Stimulated activated CD8-positive, alpha-beta memory T cell treated with anti-CD3 and anti-CD28 coated beads, Interleukin-4, amount 100 ng/mL, for 48 hours (primary cell): Measurements from ENCODE around the gene RRAGD.

Source experiments
- DNase-seq: peaks from one replicate; pipeline ENCODE4 v3.0.0-alpha.2; 2020

Gene RRAGD

DNA sequence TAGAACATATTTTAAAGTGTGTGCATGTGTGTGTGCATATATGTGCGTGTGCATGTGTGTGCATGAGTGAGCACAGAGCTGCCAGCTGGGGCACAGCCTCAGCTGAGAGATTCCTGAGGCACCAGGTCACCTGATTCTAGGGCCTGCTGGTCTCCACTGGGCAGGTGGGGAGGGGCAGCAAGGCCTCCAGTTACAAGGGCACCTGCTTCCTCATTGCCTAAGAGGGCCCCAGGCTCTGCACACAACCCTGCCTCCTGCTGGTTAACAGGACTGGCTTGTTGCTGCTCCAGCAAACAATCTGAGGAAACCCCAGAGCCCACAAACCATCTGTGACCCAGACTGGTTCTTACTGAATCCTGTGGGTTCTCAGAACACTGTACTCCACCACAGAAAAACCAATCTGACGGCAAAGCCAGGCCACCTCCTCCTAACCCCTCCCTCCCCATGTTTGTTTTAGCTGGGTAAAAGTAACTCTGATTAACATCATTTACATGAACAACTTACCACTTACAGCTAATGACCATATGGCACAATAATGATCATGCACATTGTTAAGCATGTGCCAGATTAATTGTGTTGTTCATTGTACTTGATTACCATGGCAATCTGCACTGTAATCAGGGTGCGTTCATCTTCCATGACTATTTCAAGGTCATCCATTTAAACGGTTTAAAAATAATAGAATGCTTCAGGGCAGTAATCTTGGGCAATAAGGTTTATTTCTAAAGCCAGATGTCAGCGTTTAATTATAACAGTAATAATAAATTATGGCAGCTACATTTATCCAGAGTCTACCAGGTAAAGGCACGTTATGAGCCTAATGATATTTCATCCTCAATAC lies 36.4 kb downstream of the RRAGD start:
- DNase-seq, result peak; percentile 67

DNA sequence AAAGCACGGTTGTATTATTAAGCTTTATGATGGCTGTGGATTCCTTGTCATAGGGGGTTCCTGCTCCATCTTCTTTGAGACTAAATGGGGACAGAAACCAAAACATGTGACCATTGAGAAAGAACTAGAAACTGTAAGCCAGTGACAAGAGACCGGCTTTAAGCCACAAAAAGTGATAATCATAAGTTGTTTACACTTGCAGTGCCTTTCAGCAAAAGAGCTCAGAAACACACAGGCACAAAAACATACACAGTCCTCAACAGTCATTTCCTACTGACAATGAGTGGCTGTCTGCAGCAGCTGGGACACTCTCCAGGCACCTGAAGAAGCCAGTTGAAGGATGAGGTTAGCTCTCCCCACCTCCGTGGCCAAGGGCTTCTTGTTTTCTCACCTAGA lies 39.6 kb downstream of the RRAGD start:
- DNase-seq, result no peak

DNA sequence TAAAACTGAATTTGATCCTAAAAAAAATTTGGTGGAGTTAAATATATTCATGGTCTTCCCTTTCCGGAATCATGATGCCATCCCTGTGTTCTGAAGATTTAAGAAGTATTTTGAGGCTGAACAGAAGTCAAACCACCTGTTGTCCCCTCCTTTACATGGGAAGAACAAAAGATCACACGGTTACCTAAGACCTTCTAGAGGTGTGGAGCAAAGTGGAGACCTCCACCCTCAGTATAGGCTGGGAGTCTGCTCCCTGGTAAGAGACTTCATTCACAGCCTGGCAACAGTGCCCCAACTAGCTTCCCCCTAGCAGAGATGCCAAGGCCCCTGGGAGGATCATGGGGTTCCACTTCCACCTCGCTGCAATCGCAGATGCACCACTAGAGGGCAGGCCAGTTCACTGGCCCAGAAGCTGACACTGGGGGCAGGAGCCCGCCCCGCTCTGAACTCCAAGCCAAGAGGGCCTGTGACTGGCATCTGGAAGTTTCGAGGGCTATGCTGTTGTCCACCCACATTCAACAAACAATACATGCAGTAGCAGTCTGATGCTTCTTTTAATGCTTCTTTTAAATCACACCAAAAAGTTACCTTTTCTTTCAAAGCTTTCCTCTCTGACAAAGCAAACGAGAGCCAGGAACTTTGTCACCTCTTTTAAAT lies 40.1 kb downstream of the RRAGD start:
- DNase-seq, result peak; percentile 87

DNA sequence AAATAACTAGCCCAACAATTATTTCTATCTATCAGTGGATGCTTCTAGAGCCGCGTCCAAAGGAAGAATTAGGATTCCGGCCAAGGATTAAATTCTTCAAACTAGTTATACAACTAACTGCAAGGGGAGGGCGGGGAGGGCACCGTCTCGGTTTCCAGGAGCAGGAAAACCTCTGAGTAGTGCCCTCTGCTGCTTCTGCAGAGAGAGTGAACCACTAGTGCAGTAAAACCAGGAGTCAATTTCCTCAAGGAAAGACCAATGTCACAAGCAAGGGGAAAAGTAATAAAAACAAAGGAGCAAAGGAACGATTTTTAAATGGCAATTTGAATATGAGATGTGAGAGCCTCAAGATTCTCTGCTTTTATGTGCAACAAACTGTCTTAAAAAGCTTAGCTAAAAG lies 43.1 kb downstream of the RRAGD start:
- no peak for DNase-seq

DNA sequence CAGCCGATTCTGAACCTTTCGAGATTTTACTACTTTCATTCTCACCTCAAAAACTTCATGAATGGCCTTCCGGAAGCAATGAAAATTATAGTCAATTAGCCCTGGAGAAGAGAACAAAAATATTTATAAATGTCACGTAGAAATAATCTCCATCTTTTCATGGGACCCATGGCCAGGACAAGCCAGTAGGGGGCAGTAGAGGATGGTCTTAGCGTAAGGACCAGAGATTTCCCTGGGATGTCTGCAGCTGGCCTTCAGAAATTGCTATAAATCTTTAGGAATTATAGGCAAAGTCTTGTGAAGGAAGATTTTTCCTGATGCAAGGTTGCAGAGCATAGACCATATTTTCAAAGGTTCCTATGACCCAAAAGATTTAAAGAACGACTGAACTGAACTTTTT lies 44.0 kb downstream of the RRAGD start:
- peak; percentile 83 for DNase-seq

DNA sequence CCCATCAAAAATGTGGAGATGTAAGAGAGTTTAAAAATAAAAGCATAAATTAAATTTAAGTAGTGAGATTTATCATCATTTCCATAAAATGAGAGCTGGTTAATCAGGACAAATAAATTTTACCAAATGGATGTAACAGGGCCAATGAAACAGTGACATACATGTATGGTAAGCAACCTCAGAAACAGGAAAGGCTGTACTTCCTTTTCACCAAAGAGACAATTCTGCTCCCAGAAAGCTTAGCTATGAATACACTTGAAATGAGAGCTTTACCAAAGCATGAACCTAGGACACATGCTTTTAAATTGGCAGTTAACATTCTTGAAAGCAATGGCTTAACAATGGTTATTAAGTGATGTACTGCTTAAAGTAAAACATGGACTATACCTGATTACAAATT lies 47.5 kb downstream of the RRAGD start:
- DNase-seq, result no peak

DNA sequence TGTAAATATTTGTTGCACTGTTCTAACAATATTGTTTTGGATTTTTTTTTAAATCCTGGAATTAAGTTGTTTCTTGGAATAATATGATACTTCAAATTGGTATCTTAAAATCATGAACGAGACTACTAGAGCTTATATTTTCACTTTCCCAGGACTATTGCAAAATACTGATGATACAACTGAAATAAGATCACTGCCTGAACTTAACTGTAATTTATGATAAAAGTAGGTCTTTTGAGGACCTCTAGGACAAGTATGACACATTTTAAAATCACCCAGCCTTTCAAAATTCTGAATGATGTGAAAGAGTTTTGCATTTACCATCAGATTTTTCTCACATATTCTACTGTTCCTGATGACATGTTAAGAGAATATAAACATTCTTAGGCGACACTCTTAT lies 50.9 kb downstream of the RRAGD start:
- DNase-seq, result no peak

DNA sequence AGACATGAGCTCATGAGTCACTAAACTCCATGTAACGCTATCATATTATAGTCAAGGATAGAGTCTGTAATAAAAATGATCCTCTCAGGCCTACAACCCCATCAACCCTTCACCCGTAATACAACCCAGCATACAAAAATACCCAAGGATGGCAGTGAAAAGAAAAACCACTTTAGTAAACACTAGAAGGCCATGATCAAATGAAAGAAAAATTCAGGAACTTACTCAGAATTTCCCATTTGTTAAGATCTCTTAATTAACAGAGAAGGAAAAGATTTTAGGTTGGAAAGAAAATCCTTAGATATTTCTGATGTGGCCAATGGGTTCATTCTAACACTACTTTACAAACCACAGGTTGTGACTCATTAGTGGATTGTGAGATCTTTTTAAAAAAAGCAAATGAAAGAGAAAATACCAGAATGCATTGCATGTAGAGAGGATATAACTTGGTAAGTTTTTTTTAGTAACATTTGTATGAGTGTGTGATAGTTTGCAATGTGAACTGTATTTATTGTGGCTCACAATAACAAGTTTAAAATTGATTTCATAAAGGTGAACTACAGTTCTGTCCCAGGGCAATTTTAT lies 51.6 kb downstream of the RRAGD start:
- DNase-seq, result no peak

DNA sequence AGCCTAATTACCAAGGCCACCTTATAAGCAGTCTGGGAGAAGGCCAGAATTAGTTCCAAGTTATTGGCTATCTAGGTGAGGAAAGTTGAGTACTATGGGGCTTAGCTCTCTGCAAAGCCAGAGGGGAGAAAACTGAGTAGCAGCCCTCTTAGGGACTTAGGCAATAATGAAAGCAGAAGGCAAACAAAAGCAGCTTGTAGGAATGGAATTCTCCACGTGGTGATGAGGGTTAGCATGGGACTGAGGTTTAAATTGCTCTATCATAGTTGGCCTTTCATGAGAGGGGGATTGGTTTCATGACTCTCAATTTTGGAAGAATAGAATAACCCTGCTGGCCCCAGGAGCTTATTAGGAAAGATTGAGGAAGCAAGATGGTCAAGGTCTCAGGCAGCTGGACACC lies 52.5 kb downstream of the RRAGD start:
- no peak for DNase-seq

DNA sequence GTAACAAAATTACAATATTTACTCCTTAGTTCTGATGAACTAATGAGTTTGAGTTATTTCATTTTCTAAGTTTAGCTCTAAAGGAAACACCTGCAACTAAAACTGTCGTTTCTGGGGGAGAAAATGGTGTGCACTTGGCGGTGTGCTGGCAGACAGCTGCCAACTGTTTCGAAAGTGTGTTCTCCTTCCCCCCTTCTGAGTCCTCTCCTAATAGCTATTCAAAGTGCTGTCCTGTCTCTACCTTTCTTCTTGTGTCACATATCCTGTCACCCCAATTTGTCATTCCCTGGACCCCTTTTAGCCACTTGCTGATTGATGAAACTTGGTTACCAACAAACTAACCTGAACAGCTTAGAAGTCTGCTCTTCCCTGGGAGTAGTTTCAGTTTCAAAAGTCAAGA lies 54.7 kb downstream of the RRAGD start:
- DNase-seq, result no peak

DNA sequence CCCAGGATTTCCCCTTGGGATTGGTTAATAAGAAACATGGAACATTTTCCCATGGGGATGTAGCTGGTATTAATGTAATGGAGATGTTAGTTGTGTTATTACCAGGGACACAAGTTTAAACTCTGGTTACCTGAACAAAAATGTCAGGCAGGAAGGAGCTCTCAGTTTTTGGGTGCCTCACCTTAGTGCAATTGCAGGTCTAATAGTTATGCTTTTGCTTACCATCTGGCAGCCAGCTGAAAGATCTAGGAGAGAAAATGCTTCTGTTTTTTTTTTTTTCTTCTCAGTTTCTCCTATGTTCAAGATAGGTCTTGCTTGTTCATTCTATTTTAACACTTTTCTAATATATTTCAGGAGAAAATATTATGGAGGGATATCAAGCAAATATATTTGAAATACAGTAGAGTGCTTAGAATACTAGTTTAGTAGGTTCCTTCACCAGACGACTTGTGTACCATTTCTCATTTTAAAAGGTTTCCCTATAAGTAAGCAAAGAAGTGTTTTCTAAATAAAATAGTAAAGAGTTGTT lies 55.4 kb downstream of the RRAGD start:
- DNase-seq, result no peak

DNA sequence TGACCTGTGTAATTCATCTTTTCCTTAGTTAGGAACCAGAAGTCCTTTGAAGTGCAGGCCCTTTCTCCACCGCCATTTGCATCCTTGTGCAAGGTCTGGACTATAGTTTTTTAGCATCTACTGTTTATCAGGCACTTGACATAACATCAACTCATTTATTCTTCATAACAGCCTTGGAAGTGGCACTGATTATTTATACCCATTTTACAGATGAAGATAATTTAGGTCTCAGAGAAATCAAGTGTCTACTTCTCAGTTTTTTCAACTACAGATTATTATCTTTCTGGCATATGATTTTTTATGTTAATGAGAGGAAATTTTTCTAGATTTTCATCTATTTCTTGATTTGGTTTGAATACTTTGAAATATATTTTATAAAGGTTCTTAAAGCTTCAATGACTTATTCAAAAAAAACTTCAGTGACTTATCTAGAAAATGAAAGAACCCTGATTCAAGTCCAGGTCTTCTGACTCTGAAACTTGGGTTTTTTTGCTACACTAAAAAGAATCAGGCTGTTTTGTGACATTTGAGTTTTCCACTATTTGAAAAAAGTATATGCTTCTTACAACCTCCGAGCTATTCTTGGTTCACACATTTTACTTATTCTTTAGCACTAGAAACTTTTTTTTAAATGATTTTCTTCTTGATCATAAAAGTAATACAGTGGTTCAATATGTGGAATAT lies 56.4 kb downstream of the RRAGD start:
- no peak for DNase-seq

DNA sequence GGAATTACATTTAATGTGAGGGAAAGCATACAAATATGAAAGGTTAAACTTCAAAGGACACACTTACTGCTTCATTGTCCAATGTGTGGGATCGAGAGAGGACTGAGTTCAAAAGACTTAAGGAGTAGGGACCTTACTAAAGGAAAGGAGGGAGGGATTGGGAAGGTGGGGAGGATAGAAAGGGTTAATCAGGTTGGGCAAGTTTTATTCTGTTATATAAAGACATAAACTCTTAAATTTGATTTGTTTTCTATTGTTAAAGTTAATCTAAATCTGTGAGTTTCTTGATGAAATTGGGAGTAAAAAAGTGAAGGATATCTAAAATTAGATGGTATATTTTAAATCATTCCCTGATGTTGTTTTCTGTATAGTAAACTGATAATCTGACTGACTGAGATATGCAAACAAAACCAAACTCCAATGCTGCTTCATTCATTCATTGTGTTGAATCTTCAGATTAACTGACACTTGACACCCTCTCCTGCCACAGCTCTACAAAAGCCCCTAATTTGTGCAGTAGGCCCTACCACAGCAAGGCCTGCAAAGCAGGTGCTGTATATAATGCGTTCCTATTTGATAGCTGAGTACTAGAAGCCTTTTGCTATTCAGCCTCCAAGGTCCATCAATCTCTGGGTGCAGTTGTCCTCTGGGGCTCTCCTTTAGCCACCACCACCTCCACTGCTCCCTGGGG lies 58.2 kb downstream of the RRAGD start:
- no peak for DNase-seq

DNA sequence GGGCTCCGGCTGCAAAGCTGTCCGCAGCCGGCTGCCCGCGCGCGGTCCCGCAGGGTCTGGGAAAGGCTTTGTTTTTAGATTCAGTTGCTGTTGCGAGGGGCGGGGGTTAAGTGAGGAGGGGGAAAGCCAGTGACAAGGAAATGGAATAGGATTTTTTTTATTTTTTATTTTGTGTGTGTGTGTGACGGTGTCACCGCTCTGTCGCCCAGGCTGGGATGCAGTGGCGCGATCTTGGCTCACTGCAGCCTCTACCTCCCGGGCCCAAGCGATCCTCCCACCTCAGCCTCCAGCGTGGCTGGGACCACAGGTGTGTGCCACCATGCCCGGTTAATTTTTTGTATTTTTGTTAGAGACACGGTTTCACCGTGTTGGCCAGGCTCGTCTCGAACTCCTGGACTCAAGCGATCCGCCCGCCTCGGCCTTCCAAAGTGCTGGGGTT lies 58.9 kb downstream of the RRAGD start:
- DNase-seq, result no peak

DNA sequence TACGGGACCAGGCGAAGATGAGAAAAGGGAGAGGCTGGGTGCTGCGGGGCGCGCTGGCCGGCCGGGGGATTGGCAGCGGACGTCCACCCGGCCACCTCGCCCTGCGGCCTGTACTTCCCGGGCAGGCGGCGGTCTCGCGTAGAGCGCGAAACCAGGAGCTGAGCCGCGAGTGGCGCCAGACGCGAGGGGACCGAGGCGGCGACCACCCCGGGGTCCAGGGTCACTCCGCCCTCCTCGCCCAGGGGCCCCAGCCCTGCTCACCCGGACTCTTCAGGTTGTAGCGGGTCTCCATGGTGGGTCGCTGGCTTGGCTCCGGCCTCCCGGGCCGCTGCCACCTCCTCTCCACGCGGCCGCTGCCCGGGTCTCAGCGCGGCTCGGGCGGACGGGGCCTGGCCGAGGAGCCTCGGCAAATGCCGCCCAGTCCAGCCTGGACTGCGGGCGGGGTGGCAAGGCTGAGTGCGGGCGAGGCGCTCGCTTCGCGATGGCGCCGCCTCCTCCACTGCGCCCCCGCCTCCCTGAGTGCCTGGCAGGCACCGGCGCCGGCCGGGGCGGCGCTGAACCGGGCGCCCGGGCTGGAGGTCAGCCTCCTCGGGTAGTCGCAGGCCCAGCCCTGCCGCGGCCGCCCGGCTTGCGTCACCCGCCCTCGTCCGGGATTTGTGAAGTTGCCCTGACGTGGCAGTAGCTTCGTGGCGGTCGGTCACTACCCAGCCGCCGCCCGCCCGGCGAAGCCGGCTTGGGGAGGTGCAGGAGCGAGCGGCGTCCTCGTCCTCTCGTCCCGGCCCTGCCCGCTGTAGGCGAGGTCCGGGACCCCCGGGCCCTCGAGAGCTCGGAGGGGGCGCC lies 59.6 kb downstream of the RRAGD start, which contains the start of gene UBE2J1:
Gene UBE2J1, minus strand, starts transcription at position 445 of the 840 bp plus-strand sequence. Its CDS starts 153 bp downstream, at position 292.
- DNase-seq, result peak; percentile 86

DNA sequence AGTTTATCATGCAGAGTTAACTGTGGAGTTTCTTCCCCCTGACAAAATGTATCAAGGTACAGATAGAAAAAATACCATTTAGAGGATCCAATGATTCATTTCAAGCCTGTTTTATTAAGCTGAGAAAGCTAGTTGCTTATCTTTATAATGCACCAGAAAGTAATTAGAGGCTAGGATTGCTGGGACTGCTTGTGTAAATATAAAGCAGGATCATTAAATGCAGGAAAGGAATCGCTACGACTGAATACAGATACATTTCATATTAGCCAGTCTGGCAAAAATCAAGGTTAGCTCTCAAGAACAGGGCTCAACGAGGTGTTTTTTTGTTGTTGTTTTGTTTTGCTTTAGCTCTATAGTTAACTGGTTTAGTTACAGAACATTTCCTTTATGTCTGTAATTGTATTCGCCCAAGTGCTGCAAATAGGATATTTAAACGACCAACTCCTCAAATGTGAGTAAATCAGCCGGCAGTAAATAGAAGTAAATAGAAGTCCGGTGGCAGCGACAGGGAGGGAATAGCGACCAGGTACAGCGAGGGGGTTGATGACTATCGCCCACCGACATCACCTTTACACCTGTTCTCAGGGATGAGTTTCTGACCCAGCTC lies 60.3 kb downstream of the RRAGD start:
- no peak for DNase-seq

DNA sequence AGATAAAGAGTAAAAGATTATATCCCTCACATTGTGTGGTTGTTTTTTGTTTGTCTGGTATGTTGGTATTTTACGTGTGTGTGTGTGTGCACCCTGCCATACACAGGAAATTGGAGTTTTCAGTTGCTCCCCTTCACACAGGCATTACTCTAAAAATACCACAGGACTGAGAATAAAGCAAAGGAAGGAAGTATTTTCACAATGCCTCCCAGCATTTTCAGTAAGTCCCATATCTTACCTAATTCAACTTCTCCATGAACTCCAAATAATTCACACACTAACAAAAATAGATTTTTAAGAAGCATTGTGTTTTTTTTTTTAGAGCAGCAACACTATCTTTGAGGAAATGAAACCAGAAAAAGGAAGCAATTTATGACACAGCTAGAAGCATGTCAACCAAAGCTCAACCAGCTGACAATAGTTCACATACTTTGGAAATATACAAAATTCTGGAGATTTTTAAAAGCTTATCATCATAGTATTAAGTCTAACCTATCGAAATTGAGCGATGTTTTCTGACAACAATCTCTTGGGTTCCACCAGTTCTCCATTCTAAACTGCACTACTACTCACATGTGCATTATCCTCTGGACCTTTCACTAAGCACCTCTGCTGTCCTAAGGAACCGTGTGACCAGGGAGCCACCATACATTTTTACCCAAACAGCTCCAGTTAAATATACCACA lies 61.6 kb downstream of the RRAGD start:
- DNase-seq, result no peak

DNA sequence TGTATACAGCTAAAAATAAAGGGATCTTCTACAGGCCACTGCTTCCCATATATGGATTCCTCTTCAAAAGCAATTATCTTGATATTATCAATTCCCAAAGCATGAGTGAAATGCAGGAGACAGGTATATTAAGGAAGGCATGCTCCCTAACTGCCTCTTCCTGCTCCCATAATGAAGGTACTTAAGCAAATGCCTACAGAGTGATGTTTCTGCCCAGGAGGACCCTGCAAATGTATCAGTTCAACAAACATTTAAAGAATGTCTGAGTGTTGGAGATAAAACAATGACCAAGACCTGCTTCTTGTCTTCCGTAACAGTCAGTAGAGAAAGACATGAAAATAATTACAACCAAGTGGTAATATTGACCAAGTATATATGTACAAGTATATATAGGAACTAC lies 63.7 kb downstream of the RRAGD start:
- no peak for DNase-seq

DNA sequence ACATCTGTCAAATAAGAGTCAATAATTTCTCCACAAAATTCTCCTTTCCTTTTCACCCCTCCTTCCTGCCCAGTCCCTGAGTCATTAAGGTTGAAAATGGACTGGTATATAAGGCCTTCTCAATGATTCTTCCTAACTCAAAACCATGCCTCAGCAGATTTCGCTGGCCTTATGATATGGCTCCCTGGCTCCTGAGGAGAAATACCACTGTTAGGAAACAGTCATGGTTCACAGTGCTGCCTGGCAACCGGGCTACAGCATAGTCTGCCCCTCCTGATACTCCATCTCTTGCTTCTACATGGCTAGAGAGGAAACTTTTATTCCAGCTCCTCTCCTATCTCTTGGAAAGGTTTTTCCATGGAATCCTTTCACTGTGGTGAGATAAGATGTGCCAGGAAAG lies 64.2 kb downstream of the RRAGD start:
- DNase-seq, result no peak

DNA sequence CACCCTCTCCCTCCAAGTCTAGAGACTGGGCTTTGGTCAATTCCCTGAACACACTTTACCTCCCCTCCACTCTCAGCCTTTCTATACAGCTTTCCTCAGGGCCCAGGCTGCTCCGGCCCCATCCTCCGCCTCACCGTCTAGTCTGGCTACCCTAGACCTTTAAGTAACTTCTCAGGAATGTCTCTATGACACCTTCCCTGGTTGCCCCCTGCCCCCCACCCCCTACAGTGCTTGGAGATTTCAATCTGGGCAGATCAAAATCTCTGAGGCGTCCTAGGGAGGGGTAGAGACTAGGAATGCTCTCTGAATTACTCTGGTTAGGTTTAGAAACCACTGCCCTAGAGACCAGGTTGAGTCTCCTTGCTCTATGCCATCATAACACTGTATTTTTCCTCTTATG lies 65.6 kb downstream of the RRAGD start:
- DNase-seq, result no peak

DNA sequence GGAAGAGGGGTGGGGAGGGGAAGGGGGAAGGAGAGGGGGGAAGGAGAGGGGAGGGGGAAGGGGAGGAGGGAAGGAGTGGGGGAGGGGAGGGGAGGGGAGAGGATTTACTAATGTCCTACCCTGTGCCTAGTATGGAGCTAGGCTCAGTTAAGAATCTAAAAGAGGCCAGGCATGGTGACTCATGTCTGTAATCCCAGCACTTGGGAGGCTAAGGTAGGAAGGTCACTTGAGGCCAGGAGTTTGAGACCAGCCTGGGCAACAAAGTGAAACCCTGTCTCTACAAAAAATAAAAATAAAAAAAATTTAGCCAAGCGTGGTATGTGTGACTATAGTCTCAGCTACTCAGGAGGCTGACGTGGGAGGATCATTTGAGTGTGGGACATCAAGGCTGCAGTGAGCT lies 72.5 kb downstream of the RRAGD start:
- no peak for DNase-seq
